IPS DF 19.7 (cell line): ENCODE results near the gene RARG.
"Not testable (repeated sequence)": the region's sequence is repeated elsewhere in the genome, so short reads cannot be mapped to it uniquely, and the experiment has no call there.

Experiments
- DNase-seq: peaks from one replicate; pipeline ENCODE4 v3.0.0-alpha.2; 2013; ENCODE audit warnings: low read depth, low spot score

Gene RARG

DNA sequence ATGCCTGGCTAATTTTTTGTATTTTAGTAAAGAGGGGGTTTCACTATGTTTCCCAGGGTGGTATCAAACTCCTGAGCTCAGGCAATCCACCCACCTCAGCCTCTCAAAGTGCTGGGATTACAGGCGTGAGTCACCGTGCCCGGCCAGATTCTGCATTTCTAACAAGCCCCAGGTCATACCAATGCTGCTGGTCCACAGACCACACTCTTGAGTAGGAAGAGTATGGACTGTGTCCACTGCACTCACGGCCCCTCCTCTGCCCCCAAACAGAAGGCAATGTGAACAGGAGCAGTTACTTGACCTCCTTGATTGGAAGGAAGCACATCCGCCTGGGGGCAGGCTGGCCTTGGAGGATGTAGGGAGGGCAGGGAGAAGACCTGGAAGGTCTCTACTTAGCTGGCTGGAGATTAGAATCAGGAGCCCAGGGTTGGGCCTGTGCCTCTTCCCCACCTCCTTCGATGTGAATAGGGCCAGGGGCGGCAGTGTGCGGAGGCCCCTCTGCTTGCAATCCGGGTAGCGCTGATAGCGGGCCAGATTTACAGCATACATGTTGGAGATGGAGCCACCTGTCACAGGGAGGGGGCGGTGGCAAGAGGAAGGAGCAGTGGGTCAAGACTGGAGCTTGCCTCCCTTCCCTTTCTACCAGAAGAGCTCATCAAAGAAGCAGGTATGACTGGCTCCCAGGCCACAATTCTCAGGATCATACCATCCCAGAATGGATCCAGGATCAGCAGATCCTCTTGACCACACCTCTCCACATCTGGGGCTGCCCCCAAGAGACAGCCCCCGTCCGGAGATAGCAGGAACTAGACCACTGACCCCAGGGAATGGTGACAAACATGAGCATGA lies 60.9 kb downstream of the RARG start:
- DNase-seq, result no peak

DNA sequence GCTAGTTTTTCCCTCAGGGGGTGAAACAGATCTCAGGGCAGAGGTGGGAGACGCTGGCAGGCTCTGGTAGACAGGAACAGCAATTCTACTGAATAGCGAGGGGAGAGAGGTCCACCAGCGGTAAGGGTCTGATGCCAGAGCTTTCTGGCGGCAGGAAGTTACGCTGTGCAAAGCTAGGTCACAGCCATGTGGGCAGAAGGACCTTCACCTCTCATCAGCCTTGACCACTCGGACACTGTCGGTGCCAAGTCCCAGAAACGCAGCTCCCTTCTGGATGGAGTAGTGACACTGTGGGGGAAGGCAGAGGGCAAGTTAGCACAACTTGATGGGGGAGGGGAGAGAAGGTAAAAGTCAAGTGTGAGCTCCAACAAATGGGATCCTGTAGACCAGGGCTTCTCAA lies 61.8 kb downstream of the RARG start:
- no peak for DNase-seq

DNA sequence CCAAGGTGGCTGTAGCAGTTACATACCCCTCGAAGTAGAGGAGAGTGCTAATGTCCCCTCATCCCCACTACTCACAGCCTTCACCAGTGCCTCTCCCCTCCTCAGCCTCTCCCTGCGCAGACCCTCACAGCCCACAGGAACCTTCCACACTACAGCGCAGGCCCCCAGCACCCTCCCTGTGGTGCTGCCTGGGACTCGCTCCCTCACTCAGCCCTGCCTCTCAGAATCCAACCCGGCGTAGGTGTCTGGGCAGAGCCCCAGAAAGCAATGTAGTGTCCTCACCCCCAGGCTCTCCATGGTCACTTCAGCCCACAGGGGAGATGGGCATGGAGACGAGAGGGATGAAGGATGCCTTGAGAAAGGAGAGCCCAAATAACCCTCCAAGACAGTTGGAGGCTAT lies 62.4 kb downstream of the RARG start:
- DNase-seq, result no peak

DNA sequence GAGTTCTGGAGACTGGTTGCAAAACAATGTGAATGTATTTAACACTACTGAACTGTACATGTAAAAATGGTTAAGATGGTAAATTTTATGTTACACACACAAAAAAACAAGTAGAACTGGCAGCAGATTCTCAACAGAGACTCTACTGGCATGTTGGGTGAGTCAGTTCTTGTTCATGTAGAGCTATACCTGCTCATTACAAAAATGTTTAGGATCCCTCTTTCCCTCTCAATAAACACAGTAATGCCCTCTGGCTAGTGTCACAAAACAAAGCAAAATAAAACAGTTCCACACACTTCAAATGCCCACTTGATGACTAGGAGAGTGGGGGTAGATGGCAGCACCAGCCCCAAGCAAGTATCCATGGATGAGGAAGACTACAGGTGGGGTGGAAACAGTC lies 65.2 kb downstream of the RARG start:
- no peak for DNase-seq

DNA sequence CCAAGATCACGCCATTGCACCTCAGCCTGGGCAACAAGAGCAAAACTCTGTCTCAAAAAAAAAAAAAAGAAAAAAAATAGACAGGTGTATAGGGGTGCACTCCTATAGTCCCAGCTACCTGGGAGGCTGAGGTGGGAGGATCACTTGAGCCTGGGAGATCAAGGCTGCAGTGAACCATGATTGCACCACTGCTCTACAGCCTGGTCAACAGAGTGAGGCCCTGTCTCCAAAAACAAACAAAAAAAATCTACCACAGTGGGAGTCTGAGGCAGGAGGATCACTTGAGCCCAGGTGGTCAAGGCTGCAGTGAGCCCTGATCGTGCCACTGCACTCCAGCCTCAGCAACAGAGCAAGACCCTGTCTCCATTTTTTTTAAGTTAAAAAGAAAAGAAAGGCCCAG lies 69.0 kb downstream of the RARG start:
- DNase-seq, result not testable (repeated sequence)

DNA sequence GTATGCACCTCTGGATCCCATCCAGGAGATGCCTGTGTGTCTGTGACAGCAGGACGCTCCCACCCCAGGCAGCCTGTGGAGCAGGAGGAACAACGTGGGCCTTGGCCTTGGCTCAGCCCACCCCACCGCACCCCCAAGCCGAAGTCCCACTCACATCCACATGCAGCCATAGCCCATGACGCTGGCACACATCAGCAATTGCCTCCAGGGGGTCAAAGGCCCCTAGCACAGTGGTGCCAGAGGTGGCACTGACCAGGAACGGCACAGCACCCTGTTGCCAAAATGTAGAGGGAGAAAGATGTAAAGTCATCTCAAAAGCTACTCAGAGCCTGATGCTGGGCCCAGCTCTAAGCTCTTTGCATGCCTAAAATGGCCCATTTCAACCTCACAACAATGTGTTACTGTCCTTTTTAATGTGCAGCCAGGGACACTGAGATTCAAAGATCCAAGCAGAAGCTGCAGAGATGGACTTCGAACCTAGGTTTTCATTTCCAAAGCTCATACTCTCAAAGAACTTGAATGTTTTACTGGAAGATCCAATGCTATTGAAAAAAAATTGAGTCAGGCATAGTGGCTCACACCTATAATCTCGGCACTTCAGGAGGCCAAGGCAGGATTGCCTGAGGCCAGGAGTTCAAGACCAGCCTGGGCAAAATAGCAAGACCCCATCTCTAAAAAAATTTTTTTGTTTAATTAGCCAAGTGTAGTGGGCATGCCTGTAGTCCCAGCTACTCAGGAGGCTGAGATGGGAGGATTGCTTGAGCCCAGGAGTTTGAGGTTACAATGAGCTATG lies 70.7 kb downstream of the RARG start:
- DNase-seq, result no peak

DNA sequence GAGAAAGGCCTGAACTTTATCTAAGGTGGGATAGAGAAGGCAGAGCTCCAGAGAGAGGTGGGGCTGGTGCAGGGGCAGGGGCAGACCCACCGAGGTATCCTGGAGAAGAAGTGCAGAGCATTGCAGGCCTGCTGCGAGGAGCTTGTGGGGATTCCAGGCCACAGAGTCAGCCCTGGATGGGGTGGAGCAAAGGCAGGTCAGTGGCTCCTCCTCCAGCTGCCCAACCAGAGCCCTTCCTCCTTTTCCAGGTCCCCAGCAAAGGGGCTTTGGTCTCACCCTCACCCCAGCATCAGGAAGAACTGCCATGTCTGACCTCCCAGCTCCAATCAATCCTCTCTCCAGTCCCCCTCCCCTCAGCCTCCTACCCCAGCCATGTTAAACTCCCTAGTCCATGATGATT lies 71.3 kb downstream of the RARG start:
- no peak for DNase-seq
